Hepatocyte (in vitro differentiated cells): ENCODE results near the gene TIMP4. TPM values are rescaled to one million over a fixed set of nuclear protein-coding genes. Genes with fewer than 3 reads are reported as not detected.

Source experiments
- DNase-seq: peaks from one replicate; pipeline ENCODE4 v3.0.0-alpha.2; 2016; ENCODE audit warnings: low spot score
- H2AFZ ChIP-seq: fragments of 200-600 bp; sonication (generic); 2 replicates; pipeline ENCODE4 v1.6.0; 2016; ENCODE audit warnings: antibody characterized with exemption, mild to moderate bottlenecking
- H3K27ac ChIP-seq: fragments of 200-600 bp; sonication (generic); 2 replicates; pipeline ENCODE4 v1.5.1; 2016; ENCODE audit warnings: mild to moderate bottlenecking
- H3K27me3 ChIP-seq: fragments of 200-600 bp; sonication (generic); 2 replicates; pipeline ENCODE4 v1.6.1; 2016
- H3K36me3 ChIP-seq: fragments of 200-600 bp; sonication (generic); replicated peaks from 2 replicates; pipeline ENCODE4 v1.5.1; 2016; ENCODE audit warnings: low read depth; ENCODE audit not compliant: insufficient read depth
- H3K4me1 ChIP-seq: fragments of 200-600 bp; sonication (generic); 2 replicates; pipeline ENCODE4 v1.5.1; 2016; ENCODE audit warnings: mild to moderate bottlenecking, moderate library complexity; ENCODE audit not compliant: insufficient read depth
- H3K4me2 ChIP-seq: fragments of 200-600 bp; sonication (generic); 2 replicates; pipeline ENCODE4 v1.6.0; 2016
- H3K4me3 ChIP-seq: fragments of 200-600 bp; sonication (generic); 2 replicates; pipeline ENCODE4 v1.5.1; 2016; ENCODE audit warnings: mild to moderate bottlenecking
- H3K79me2 ChIP-seq: fragments of 200-600 bp; sonication (generic); 2 replicates; pipeline ENCODE4 v1.6.0; 2017; ENCODE audit warnings: mild to moderate bottlenecking
- H3K9me2 ChIP-seq: fragments of 200-600 bp; sonication (generic); replicated peaks from 2 replicates; pipeline ENCODE4 v1.6.0; 2017; ENCODE audit warnings: mild to moderate bottlenecking; ENCODE audit not compliant: insufficient read depth
- H3K9me3 ChIP-seq: fragments of 200-600 bp; sonication (generic); 2 replicates; pipeline ENCODE4 v1.5.1; 2016; ENCODE audit warnings: low read depth, mild to moderate bottlenecking
- H4K20me1 ChIP-seq: fragments of 200-600 bp; sonication (generic); 2 replicates; pipeline ENCODE4 v1.6.0; 2016; ENCODE audit warnings: mild to moderate bottlenecking; ENCODE audit not compliant: insufficient read depth, poor library complexity, severe bottlenecking
- CTCF ChIP-seq: fragments of 200-600 bp; sonication (generic); IDR thresholded peaks from 2 replicates; pipeline ENCODE4 v1.5.1; 2016; ENCODE audit warnings: antibody characterized with exemption, mild to moderate bottlenecking; ENCODE audit not compliant: poor library complexity
- EZH2 ChIP-seq: fragments of 200-600 bp; sonication (generic); IDR thresholded peaks from 2 replicates; pipeline ENCODE4 v1.6.1; 2016; ENCODE audit warnings: antibody characterized with exemption, mild to moderate bottlenecking, borderline replicate concordance
- EZH2phosphoT487 ChIP-seq: fragments of 200-600 bp; sonication (generic); IDR thresholded peaks from one replicate; pipeline ENCODE4 v1.6.1; 2018; ENCODE audit warnings: antibody characterized with exemption, mild to moderate bottlenecking, low read depth, moderate library complexity; ENCODE audit not compliant: unreplicated experiment, severe bottlenecking
- WGBS: methylation state at CpG from one replicate; pipeline ENCODE4 v1.1.6; 2016; ENCODE audit warnings: low lambda C conversion rate; ENCODE audit errors: missing lambda C conversion rate; 5-methylcytosine and 5-hydroxymethylcytosine counted together
- polyA plus RNA-seq: library from polyadenylated mRNA; unstranded; fragments of >200 nt; fragmentation: Nextera tagmentation; extraction: Ambion mirVana; gene quantifications from 2 replicates; pipeline ENCODE4 v1.2.1, GENCODE V29; 2016
- total RNA-seq: library from RNA; depleted of rRNA; stranded (reverse); fragments of >200 nt; gene quantifications from 2 replicates; pipeline ENCODE4 v1.2.3, GENCODE V29; 2014

Gene TIMP4
- total and polyA plus RNA-seq, 2 experiments from 2014 or later = 4.7 TPM

- Histone ChIP-seq H3K36me3 (no peaks in the 10 kb centered on the region), H3K4me2 (no peak overlapping the region)
- 55% methylated on average over 4 of the region's 4 CpGs for WGBS
These were observed 7.2 kb upstream of the TIMP4 start for GRCh38 chr3:12165909-12166308.

GRCh38 chr3:12159227-12159601, 502 bp upstream of the TIMP4 start:
- TF ChIP-seq EZH2 (no peak), EZH2phosphoT487 (no peak), CTCF (no peak)

More at GRCh38 chr3:12165909-12166308, 7.2 kb upstream of the TIMP4 start:
- no peak for TF ChIP-seq EZH2phosphoT487
- TF ChIP-seq CTCF = no peak
- no peak for TF ChIP-seq EZH2
- Histone ChIP-seq H3K27ac (no peak overlapping the region), H3K4me3 (no peak overlapping the region), H3K9me2 (no peaks in the 10 kb centered on the region), H3K9me3 (no peaks in the 10 kb centered on the region), H3K4me1 (no peaks in the 10 kb centered on the region), H3K79me2 (no peaks in the 10 kb centered on the region), H3K27me3 (peaks cover under 1% of the 10 kb centered on the region), H2AFZ (no peak overlapping the region), H4K20me1 (no peaks in the 10 kb centered on the region)
- DNase-seq = no peak

GRCh38 chr3:12157026-12157425, 1.7 kb downstream of the TIMP4 start:
- Histone ChIP-seq H4K20me1 (no peaks in the 10 kb centered on the region), H3K4me3 (no peak overlapping the region), H3K9me3 (no peaks in the 10 kb centered on the region), H3K27ac (no peak overlapping the region), H3K4me1 (peaks cover 24% of the 10 kb centered on the region), H3K79me2 (no peaks in the 10 kb centered on the region), H3K27me3 (peaks cover 3% of the 10 kb centered on the region), H3K36me3 (no peaks in the 10 kb centered on the region), H3K9me2 (no peaks in the 10 kb centered on the region), H3K4me2 (no peak overlapping the region), H2AFZ (no peak overlapping the region)
- no peak for DNase-seq
- TF ChIP-seq CTCF = no peak
- TF ChIP-seq EZH2phosphoT487 = no peak
- no peak for TF ChIP-seq EZH2
- 94% methylated on average over 1 of the region's 1 CpG for WGBS

More at GRCh38 chr3:12159227-12159601, 502 bp upstream of the TIMP4 start:
- Histone ChIP-seq H3K4me3 (no peak overlapping the region), H4K20me1 (no peaks in the 10 kb centered on the region), H3K4me1 (peaks cover 24% of the 10 kb centered on the region), H2AFZ (peak overlapping the region; percentile 63), H3K27me3 (peaks cover 3% of the 10 kb centered on the region), H3K9me3 (no peaks in the 10 kb centered on the region), H3K27ac (peak overlapping the region; percentile 53), H3K4me2 (peak overlapping the region; percentile 77), H3K9me2 (no peaks in the 10 kb centered on the region), H3K36me3 (no peaks in the 10 kb centered on the region), H3K79me2 (no peaks in the 10 kb centered on the region)
- peak; percentile 10 for DNase-seq
- 62% methylated on average over 4 of the region's 4 CpGs for WGBS

- Histone ChIP-seq H3K27ac (peak overlapping the region; percentile 45), H3K4me1 (peaks cover 30% of the 10 kb centered on the region)
- WGBS = 77% methylated on average over 2 of the region's 2 CpGs
These were observed 2.9 kb downstream of the TIMP4 start for GRCh38 chr3:12155828-12156227.

More at GRCh38 chr3:12155828-12156227, 2.9 kb downstream of the TIMP4 start:
- H3K9me2 ChIP-seq = no peaks in the 10 kb centered on the region
- no peaks in the 10 kb centered on the region for H3K36me3 ChIP-seq
- H2AFZ ChIP-seq = no peak overlapping the region
- H3K27me3 ChIP-seq = peaks cover 2% of the 10 kb centered on the region
- TF ChIP-seq CTCF (no peak), EZH2phosphoT487 (no peak), EZH2 (no peak)
- H4K20me1 ChIP-seq = no peaks in the 10 kb centered on the region
- H3K4me3 ChIP-seq = no peak overlapping the region
- no peaks in the 10 kb centered on the region for H3K9me3 ChIP-seq
- peak; percentile 77 for DNase-seq
- H3K4me2 ChIP-seq = peak overlapping the region; percentile 3
- no peaks in the 10 kb centered on the region for H3K79me2 ChIP-seq
